ENCODE results near the gene NEXN. TPM values are rescaled to one million over a fixed set of nuclear protein-coding genes. Genes with fewer than 3 reads are reported as not detected.

Gene NEXN
- 10 to 100 TPM; 15.0 to 27.6 (median 23.7) TPM for total RNA-seq

GRCh38 chr1:77888081-77888780 is at the start of gene NEXN:
TSS of gene NEXN (plus strand) at chr1:77888624. CDS start at chr1:77916107, 27,483 bp downstream.
- TF ChIP-seq CTCF (IDR thresholded peaks at IDR 0.05; ENCODE audit: low read depth) = no peak

- no peak for TF ChIP-seq CTCF (IDR thresholded peaks at IDR 0.05; ENCODE audit: low read depth)
These were observed 46.9 kb upstream of the NEXN start for GRCh38 chr1:77841574-77841973.

- no peak for TF ChIP-seq CTCF (IDR thresholded peaks at IDR 0.05; ENCODE audit: low read depth)
These were observed 42.5 kb upstream of the NEXN start for GRCh38 chr1:77845951-77846350.

GRCh38 chr1:77846966-77847365 is 41.5 kb upstream of the NEXN start:
- TF ChIP-seq CTCF (IDR thresholded peaks at IDR 0.05; ENCODE audit: low read depth) = no peak

GRCh38 chr1:77847621-77848080 is 40.8 kb upstream of the NEXN start:
- TF ChIP-seq CTCF (IDR thresholded peaks at IDR 0.05; ENCODE audit: low read depth) = no peak

GRCh38 chr1:77850082-77850481 is 38.3 kb upstream of the NEXN start:
- no peak for TF ChIP-seq CTCF (IDR thresholded peaks at IDR 0.05; ENCODE audit: low read depth)

- TF ChIP-seq CTCF (IDR thresholded peaks at IDR 0.05; ENCODE audit: low read depth) = no peak
These were observed 30.9 kb upstream of the NEXN start for GRCh38 chr1:77857552-77857951.

All from subcutaneous adipose tissue (tissue), 4 donors.